Omental fat pad (tissue), 4 donors: ENCODE results near the gene E2F2. TPM values are rescaled to one million over a fixed set of nuclear protein-coding genes. Genes with fewer than 3 reads are reported as not detected.
"Not testable (repeated sequence)": the region's sequence is repeated elsewhere in the genome, so short reads cannot be mapped to it uniquely, and the experiment has no call there.

ENCODE experiments used
- ATAC-seq: fragments of 150-250 bp; one replicate; pipeline ENCODE4 v1.9.1; 2016; ENCODE audit warnings: mild to moderate bottlenecking, moderate library complexity; ENCODE audit not compliant: low FRiP score
- DNase-seq: peaks from one replicate; pipeline ENCODE4 v3.0.0-alpha.2; 2019; ENCODE audit warnings: low spot score
- total RNA-seq, 4 donors: library from RNA; depleted of rRNA; stranded (reverse); fragments of >200 nt; gene quantifications; one replicate each; pipeline ENCODE4 v1.1.0, GENCODE V29; 2016
- TF ChIP-seq, protein P1 (sequence below), 3 donors: fragments of 450-650 bp; IDR thresholded peaks; one replicate each; pipeline ENCODE4 v1.5.1; 2016 to 2017; ENCODE audit warnings: antibody characterized with exemption in 3 of 3, mild to moderate bottlenecking in 3 of 3, moderate library complexity in 2 of 3

Gene E2F2
- total RNA-seq, 4 donors from 2014 or later = 0.31 to 1.5 (median 0.46) TPM

DNA sequence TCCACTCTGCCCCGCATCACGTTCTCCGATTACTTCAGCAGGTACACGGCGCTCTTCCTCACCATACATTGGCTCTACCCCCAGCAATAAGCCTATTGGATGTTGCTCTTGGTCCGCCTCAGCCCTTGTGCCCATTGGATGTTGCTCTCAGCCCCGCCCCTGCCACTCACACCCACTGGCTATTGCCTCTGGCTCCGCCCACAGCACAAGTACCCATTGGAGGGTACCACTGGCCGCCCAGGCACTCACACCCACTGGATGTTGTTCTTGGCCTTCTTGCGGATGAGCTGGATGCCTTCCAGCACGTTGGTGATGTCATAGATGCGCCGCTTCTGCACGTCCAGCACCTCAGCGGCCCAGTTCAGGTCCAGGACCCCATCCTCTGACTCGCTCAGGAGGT lies 9.4 kb downstream of the E2F2 start:
- TF ChIP-seq, protein P1, sequence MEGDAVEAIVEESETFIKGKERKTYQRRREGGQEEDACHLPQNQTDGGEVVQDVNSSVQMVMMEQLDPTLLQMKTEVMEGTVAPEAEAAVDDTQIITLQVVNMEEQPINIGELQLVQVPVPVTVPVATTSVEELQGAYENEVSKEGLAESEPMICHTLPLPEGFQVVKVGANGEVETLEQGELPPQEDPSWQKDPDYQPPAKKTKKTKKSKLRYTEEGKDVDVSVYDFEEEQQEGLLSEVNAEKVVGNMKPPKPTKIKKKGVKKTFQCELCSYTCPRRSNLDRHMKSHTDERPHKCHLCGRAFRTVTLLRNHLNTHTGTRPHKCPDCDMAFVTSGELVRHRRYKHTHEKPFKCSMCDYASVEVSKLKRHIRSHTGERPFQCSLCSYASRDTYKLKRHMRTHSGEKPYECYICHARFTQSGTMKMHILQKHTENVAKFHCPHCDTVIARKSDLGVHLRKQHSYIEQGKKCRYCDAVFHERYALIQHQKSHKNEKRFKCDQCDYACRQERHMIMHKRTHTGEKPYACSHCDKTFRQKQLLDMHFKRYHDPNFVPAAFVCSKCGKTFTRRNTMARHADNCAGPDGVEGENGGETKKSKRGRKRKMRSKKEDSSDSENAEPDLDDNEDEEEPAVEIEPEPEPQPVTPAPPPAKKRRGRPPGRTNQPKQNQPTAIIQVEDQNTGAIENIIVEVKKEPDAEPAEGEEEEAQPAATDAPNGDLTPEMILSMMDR (IDR thresholded peaks at IDR 0.05) = no peak
- ATAC-seq (no peak), DNase-seq (no peak)

DNA sequence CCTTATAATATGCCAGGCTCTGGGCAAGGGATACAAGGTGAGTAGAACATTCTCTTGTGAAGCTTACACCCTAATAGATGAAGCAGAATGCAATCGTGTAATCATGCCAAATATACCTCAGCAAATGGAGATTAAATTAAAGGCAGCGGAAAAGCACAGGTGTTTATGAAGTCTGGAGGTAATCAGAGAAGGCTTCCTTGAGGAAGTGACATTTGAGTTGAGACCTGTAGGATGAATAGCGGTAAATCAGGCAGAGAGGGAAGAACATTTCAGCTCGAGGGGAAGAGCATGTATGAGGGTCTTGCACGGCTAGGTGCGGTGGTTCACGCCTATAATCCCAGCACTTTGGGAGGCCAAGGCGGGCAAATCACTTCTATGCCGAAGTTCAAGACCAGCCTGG lies 13.5 kb downstream of the E2F2 start:
- TF ChIP-seq, protein P1 (IDR thresholded peaks at IDR 0.05) = no peak
- DNase-seq (no peak), ATAC-seq (no peak)

DNA sequence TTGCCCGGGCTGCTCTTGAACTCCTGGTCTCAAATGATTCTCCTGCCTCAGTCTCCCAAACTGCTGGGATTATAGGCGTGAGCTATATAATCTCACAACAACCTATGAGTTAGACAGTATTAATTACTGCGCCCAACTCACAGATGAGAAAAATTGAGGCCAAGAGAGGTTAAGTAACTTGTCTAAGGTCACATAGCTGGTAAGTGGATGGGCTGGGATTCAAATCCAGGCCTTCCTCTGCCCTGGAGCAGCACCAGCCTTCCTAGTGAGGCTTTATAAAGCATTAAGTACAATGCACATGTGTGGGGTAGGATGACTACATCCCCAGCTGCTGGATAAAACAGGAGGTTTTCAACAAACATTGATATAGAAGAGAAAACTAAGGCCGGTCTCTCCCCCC lies 15.1 kb downstream of the E2F2 start:
- no peak for ATAC-seq
- no peak for DNase-seq
- TF ChIP-seq, protein P1 (IDR thresholded peaks at IDR 0.05) = no peak

DNA sequence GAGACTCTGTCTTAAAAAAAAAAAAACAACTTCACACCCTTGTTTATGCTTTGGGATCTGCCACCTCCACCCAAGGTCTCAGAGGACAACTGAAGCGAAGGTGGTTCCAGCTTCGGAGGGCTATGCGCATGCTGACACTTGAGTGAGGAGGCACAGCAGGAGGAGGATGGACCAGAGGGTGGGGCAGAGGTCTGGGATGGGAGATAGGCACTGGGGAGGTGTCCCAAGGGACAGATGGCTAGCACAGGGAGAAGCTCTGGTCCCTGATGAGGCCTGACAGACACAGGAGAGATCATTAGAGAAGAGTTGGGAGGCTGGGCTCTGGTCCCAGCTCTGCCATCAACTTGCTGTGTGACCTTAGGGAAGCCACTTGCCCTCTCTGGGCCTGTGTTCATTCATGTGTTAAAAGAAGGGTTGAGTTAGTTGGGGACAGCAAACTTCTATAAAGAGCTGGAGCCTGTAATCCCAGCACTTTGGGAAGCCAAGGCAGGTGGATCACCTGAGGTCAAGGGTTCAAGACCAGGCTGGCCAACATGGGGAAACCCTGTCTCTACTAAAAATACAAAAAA lies 16.8 kb downstream of the E2F2 start:
- ATAC-seq = no peak
- TF ChIP-seq, protein P1 (IDR thresholded peaks at IDR 0.05) = no peak
- DNase-seq = no peak

DNA sequence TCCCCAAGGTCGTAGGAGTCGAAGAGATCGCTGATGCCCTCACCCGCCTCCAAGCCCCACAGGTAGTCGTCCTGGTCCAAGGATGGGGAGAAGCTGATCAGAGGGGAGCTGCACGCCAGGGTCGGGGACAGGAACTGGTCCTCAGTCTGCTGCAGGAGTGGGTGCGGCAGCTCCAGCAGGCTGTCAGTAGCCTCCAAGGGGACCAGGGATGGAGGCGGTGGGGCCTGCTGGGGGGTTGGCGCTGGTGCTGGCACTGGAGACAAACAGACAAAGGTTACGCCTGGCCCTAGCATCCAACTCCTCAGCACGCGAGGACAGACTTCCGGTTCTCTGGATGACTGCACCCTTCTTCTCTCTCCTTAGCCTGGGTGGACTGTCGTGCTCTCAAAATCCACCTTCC lies 21.1 kb downstream of the E2F2 start:
- TF ChIP-seq, protein P1 (IDR thresholded peaks at IDR 0.05) = no peak
- ATAC-seq (no peak), DNase-seq (no peak)

DNA sequence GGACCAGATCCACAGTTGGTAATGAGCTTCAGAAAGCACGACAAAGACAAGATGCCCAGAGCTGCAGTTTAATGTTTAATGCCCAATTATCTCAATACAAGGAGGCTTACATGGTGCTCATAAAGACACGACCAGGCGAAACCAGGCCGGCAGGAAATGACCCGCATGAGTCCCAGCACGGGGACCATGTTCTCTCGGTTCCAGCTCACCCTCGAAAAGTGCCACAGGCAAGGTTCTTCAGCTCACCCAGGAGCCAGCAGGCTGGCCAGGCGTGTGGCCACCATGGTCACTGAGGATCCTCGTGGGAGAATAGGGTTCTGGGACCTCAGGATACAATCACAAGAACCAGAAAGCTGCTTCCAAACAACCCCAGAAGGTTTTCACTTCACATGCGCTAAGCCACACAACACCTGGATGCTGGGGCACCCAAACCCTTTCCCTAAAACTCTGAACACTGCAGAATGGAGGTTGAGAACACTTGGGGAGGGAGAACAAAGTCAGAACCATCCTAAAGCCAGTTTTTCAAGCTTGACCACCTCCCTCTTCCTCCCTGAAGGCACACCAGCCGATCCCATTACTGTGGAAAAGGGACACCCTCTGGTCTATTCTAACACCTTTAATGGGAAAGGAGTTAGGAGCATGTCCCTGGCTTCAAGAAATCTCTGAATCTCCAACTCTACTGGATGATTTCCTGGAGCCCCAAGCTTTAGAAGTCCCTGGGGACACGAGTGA lies 24.5 kb downstream of the E2F2 start:
- no peak for ATAC-seq
- TF ChIP-seq, protein P1 (IDR thresholded peaks at IDR 0.05) = no peak
- DNase-seq = no peak

DNA sequence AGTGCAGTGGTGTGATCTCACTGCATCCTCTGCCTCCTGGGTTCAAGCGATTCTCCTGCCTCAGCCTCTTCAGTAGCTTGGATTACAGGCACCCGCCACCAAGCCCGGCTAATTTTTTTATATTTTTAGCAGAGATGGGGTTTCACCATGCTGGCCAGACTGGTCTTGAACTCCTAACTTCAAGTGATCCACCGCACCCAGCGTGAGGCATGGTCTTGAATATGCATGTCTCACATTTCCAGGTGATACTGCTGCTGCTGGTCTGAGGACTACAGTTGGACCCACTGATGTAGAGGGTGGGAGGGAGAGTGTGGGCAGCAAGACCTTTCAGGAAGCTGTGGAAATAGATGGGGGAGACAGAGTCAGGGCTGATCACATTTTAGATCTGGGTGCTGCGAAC lies 25.2 kb downstream of the E2F2 start:
- ATAC-seq = no peak
- DNase-seq = no peak
- TF ChIP-seq, protein P1 (IDR thresholded peaks at IDR 0.05) = no peak

DNA sequence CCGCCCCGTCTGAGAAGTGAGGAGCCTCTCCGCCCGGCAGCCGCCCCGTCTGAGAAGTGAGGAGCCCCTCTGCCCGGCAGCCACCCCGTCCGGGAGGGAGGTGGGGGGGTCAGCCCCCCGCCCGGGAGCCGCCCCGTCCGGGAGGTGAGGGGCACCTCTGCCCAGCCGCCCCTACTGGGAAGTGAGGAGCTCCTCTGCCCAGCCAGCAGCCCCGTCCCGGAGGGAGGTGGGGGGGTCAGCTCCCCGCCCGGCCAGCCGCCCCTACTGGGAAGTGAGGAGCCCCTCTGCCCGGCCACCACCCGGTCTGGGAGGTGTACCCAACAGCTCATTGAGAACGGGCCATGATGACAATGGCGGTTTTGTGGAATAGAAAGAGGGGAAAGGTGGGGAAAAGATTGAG lies 26.9 kb downstream of the E2F2 start:
- DNase-seq, ATAC-seq: not testable (repeated sequence)
